Small intestine (tissue), 7 donors: ENCODE results near the gene TMEM108. TPM values are rescaled to one million over a fixed set of nuclear protein-coding genes. Genes with fewer than 3 reads are reported as not detected.

Experiments
- DNase-seq, 2 donors: peaks; one replicate each; pipeline versions ENCODE4 v3.0.0 to v3.0.0-alpha.2; 2013
- FAIRE-seq: peaks from 2 replicates; lab custom pipeline; 2012; peaks lifted over from hg19 to GRCh38; lab: Jason Lieb, UNC
- H3K27ac ChIP-seq, 3 donors: one replicate each; pipeline ENCODE4 v1.5.1; 2013; ENCODE audit warnings: low read length in 2 of 3, mild to moderate bottlenecking in 2 of 3, control low read depth in 1 of 3, inconsistent platforms in 1 of 3, low read depth in 1 of 3, moderate library complexity in 1 of 3
- H3K27me3 ChIP-seq, 3 donors: one replicate each; pipeline ENCODE4 v1.6.1; 2013; ENCODE audit warnings: low read length in 3 of 3, inconsistent platforms in 1 of 3; ENCODE audit not compliant: control insufficient read depth in 3 of 3, insufficient read depth in 3 of 3
- H3K36me3 ChIP-seq, 3 donors: one replicate each; pipeline ENCODE4 v1.6.1; 2013; ENCODE audit warnings: low read length in 3 of 3, inconsistent platforms in 1 of 3, low read depth in 1 of 3, mild to moderate bottlenecking in 1 of 3, moderate library complexity in 1 of 3; ENCODE audit not compliant: control insufficient read depth in 3 of 3, insufficient read depth in 2 of 3
- H3K4me1 ChIP-seq, 3 donors: one replicate each; pipeline ENCODE4 v1.6.1; 2013; ENCODE audit warnings: low read length in 2 of 3, inconsistent platforms in 1 of 3, low read depth in 1 of 3, mild to moderate bottlenecking in 1 of 3, moderate library complexity in 1 of 3; ENCODE audit not compliant: control insufficient read depth in 3 of 3, insufficient read depth in 2 of 3
- H3K4me3 ChIP-seq, 3 donors: one replicate each; pipeline ENCODE4 v1.5.1; 2013; ENCODE audit warnings: low read length in 3 of 3, control low read depth in 1 of 3, inconsistent platforms in 1 of 3, low read depth in 1 of 3, mild to moderate bottlenecking in 1 of 3, moderate library complexity in 1 of 3
- H3K9me3 ChIP-seq, 2 donors: one replicate each; pipeline ENCODE4 v1.6.1; 2013; ENCODE audit warnings: low read depth in 1 of 2, low read length in 1 of 2; ENCODE audit not compliant: control insufficient read depth in 2 of 2, insufficient read depth in 1 of 2
- WGBS, 3 donors: extraction: QIAGEN DNeasy Blood & Tissue Kit; methylation state at CpG; one replicate each; pipeline ENCODE4 v1.1.7; 2013; 5-methylcytosine and 5-hydroxymethylcytosine counted together
- polyA plus RNA-seq, 4 donors: library from polyadenylated mRNA; stranded (reverse) in 3 of 4; unstranded in 1 of 4; fragments of 200-250 nt in 3 of 4; fragments of 120-200 nt in 1 of 4; gene quantifications; one replicate each; pipeline versions ENCODE4 v1.2.1 to v1.2.3, GENCODE V29; 2013
- donor health status: healthy with polysubstance abuse.
- donor health status: control.
- donor health status: control.
- donor health status: Bipolar disorder and iron deficiency.
- donor health status: healthy.

TMEM108 gene
- polyA plus RNA-seq, 4 donors: 0.41 to 0.94 TPM; not detected in 2

DNA sequence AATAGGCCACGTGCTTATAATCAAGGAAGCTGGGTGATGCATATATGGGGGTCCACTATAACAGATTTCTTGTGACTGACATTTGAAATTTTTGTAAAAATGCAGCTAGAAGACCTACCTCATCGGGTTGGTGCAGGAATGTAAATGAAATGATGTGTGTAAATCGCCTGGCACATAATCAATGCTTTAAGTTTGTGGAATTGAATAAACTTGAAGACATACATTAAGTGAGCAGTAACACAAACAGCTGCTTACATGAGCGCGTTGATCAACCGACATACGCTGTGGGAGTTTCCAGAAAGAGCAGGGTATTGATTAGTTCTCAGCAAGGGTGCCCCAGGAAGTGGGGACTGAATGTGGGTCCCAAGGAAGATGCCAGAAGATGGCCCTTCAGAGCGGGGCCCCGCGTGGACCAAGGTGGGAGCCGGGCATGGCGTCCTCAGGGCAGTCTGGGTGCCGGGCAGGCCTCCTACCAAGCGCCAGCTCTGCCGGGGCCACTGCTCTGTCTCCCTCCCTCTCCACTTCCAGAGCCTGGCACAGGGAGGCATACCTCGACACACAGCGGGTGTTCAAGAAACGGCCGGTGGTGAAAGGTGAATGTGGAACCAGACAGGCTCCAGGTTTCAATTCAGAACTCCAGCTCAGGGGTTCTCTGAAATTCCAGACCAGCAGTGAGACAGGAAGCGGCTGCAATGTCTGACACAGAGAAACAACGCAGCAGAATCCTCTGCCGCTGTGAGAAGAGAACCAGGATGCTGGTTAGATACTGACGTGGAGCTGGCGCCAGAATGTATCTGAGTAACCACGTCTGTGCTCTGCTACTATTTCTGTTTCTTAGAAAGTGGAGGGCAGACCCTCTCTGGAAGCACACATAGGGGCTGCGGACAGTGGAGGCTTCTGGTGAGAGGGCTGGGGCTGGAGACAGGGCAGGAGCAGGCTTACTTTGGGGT is 374.3 kb downstream of the TMEM108 start:
- peaks cover 0 to 4% (median 0%) of the 10 kb centered on the region in 3 donors for H3K27me3 ChIP-seq
- H3K9me3 ChIP-seq: no peaks in the 10 kb centered on the region
- FAIRE-seq (no peak), DNase-seq (no peak)
- no peaks in the 10 kb centered on the region for H3K4me1 ChIP-seq
- 70 to 79% (median 71%) methylated on average over 26 of the region's 26 CpGs for WGBS, 3 donors
- no peak overlapping the region for H3K27ac ChIP-seq
- no peaks in the 10 kb centered on the region for H3K36me3 ChIP-seq
- H3K4me3 ChIP-seq: no peak overlapping the region

DNA sequence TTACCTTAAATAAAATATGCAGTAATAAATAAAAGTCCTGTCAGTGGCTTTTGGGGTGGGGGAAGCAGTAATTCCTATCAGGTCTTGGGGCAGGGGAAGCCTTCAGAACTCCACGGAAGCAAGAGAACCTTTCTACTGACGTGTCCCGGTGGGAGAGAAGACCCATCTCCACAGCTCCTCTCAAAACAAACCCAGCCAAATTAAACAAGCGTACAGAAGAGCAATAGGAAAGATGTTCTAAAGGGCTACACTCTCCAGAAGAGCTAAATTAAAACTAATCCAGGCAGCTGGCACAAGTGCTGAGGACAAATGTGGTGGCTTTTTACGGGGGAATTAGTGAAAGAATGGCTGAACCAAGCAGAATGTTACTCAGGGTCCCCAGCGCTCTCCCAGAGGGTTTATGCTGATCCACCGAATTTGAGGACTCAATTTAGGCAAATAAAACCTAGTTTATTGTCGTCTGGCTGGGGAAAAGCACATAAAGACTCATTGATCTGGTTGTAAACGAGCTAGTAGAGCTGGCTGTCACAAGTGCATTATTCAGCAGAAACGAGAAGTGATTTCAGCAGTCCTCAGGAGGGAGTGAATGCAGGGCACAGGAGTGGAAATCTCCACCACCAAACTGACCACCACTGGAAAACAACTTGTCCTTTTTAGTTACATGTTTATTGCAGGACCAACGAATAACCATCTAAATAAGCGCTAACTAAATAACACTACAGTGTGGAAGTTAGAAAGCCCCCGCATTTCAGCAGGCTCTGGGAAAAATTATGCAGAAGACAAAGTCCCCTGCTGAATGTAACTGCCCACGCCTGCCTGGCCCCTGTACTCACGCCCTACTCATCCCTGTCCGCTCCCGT is 375.2 kb downstream of the TMEM108 start:
- FAIRE-seq: no peak
- 21 to 31% (median 29%) methylated on average over 17 of the region's 17 CpGs for WGBS, 3 donors

DNA sequence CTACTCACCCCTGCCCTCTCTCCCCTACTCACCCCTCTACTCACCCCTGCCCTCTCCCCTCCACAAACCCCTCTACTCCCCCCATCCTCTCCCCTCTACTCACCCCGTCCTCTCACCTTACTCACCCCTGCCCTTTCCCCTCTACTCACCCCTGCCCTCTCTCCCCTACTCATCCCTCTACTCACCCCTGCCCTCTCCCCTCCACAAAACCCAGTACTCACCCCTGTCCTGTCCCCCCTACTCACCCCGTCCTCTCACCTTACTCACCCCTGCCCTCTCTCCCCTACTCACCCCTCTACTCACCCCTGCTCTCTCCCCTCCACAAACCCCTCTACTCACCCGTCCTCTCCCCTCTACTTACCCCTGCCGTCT is 375.8 kb downstream of the TMEM108 start:
- Histone ChIP-seq H3K9me3 (no peaks in the 10 kb centered on the region), H3K4me1 (no peaks in the 10 kb centered on the region), H3K36me3 (no peaks in the 10 kb centered on the region), H3K27me3 (peaks cover 0 to 4% (median 0%) of the 10 kb centered on the region in 3 donors), H3K27ac (no peak overlapping the region), H3K4me3 (no peak overlapping the region)
- WGBS, 3 donors: 63 to 78% (median 76%) methylated on average over 4 of the region's 4 CpGs
- DNase-seq: no peak
- no peak for FAIRE-seq

More for the DNA sequence above, 375.2 kb downstream of the TMEM108 start:
- no peaks in the 10 kb centered on the region for H3K4me1 ChIP-seq
- H3K36me3 ChIP-seq: no peaks in the 10 kb centered on the region
- no peak overlapping the region for H3K27ac ChIP-seq
- DNase-seq: peak; percentile 4 to 44
- no peak overlapping the region for H3K4me3 ChIP-seq
- H3K9me3 ChIP-seq: no peaks in the 10 kb centered on the region
- H3K27me3 ChIP-seq: peaks cover 0 to 4% (median 0%) of the 10 kb centered on the region in 3 donors

DNA sequence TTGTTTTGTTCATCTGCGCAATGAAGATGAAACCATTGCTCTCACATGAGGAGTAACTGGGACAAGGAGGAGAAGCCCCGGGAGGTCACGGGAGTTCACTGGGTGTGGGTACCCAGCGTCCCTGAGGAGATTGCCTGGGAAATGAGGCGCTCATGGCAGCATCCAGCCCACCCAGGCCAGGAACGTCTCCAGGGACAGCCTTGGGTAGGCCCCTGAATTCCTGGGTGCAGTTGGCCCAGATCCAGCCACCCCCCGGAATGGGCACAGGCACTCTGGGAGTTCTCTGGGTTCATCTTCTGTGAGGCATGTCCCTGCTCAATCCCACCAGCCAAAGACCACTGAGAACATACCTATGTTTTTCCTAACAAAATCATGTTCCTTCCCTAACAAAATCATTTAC is 380.2 kb downstream of the TMEM108 start:
- Histone ChIP-seq H3K27ac (no peak overlapping the region), H3K9me3 (no peaks in the 10 kb centered on the region), H3K4me1 (no peaks in the 10 kb centered on the region), H3K36me3 (no peaks in the 10 kb centered on the region), H3K27me3 (peaks cover 0 to 3% (median 0%) of the 10 kb centered on the region in 3 donors), H3K4me3 (no peak overlapping the region)
- FAIRE-seq (no peak), DNase-seq (no peak)
- 74 to 87% (median 78%) methylated on average over 7 of the region's 7 CpGs for WGBS, 3 donors

DNA sequence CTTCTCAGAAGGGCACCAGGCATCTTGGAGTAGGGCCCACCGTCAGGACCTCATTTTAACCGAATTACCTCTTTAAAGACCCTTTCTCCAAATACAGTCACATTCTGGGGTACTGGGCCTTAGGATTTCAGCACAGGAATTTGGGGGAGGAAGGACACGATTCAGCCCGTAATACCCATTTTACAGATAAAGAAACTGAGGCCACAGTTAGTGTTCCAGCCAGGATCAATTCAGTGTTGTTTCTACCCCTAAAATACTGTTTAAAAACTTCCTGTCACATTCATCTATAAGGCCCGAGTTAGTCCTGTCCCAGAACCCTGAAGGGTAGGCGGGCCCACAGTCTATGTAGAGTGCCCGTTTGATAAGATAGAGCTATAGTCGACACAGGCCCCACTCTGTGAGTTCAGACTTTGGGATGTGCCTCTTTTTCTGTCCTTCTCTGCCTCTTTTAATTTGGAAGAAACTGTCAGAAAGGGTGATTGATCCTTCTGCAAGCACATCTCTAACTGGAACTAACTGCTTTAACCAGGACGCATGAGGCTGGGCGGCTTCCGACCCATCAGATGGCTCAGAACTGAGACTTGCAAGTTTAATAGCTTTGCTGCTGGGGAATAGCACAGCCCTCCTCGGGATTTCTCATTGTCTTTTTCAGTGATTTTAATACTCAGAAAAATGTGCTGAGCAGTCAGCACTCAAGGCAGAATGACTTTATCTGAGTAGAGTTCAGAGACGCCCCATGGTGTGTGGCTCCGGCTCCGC is 381.1 kb downstream of the TMEM108 start:
- Histone ChIP-seq H3K4me1 (no peaks in the 10 kb centered on the region), H3K4me3 (no peak overlapping the region), H3K36me3 (no peaks in the 10 kb centered on the region), H3K9me3 (no peaks in the 10 kb centered on the region), H3K27me3 (peaks cover 0 to 3% (median 0%) of the 10 kb centered on the region in 3 donors), H3K27ac (no peak overlapping the region)
- WGBS, 3 donors: 86 to 90% (median 88%) methylated on average over 15 of the region's 15 CpGs
- FAIRE-seq (no peak), DNase-seq (no peak)

DNA sequence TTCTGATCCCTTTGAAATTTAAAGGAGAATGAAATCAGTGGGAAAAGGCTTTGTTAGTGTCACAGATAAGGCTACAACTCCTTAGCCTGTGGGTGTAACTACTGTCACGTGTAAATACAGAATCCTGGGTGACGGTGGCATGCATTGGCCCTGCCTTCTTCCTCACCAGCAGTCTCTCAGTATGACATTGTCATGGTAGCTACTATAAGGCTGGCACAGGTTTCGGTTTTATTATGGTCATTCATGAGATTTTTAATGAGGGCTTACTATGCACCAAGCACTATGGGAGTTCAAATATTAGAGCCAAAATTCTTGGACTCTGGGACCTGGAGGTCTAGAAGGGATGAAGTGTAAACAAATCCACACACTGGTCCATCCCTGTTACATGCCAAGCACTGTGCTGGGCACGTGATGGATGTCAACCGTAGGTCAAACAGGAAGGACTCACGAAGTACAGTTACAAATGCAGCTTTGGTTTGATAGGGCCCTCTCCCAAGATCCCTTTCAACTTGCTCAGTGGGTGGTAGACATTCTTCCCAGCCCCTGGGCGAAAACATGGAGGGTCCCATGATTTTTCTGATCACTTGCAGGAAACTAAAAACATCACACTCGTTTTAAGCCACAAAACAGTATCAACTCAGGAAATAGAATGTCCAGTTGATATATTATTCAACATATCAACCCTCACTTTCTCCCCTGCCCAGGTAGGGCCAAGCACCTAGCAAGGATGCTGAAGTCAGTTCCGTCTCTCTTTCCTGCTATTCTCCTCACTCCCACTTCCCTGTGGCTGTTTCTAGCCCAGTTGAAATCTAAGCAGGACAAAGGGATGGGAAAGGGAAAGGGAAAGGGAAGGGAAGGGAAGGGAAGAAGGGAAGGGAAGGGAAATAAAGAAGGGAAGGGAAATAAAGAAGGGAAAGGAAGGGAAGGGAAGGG is 387.0 kb downstream of the TMEM108 start:
- no peak for FAIRE-seq

DNA sequence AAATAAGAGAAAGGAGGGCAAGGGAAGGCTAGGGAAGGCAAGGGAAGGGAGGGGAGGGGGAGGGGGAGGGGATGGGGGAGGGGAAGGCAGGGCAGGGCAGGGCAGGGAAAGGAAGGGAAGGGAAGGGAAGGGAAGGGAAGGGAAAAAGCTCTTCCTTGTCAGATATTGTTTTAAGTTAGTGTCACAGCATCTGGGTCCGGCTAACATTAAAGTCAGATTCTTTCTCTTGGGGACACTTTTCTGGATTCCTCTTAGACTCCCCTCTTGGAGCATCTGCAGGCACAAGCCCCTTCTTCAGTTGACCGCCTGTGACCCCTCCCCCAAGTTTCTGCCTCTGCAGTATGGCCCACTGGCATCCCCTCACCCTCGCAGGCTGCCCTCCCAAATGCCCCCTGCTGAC is 387.7 kb downstream of the TMEM108 start:
- no peak for FAIRE-seq
- WGBS, 3 donors: 66 to 85% (median 79%) methylated on average over 2 to 3 of the region's 3 CpGs
- DNase-seq: no peak

More for the DNA sequence above, 387.0 kb downstream of the TMEM108 start:
- Histone ChIP-seq H3K27ac (no peak overlapping the region), H3K4me3 (no peak overlapping the region), H3K9me3 (no peaks in the 10 kb centered on the region), H3K4me1 (no peaks in the 10 kb centered on the region), H3K27me3 (peaks cover 0 to 14% (median 0%) of the 10 kb centered on the region in 3 donors), H3K36me3 (no peaks in the 10 kb centered on the region)
- no peak for DNase-seq
- WGBS, 3 donors: 75 to 77% (median 76%) methylated on average over 9 of the region's 9 CpGs

More for the DNA sequence above, 387.7 kb downstream of the TMEM108 start:
- Histone ChIP-seq H3K4me3 (no peak overlapping the region), H3K9me3 (no peaks in the 10 kb centered on the region), H3K27me3 (peaks cover 0 to 12% (median 0%) of the 10 kb centered on the region in 3 donors), H3K27ac (no peak overlapping the region), H3K36me3 (no peaks in the 10 kb centered on the region), H3K4me1 (no peaks in the 10 kb centered on the region)
